Brain pericyte (primary cell): ENCODE data around the gene MAN1B1.
"Not testable (repeated sequence)": the region's sequence is repeated elsewhere in the genome, so short reads cannot be mapped to it uniquely, and the experiment has no call there.

ENCODE experiments used
- DNase-seq: peaks from one replicate; pipeline ENCODE4 v3.0.0-alpha.2; 2012; ENCODE audit warnings: low read depth, low spot score

The MAN1B1 gene

GRCh38 chr9:137052998-137053943, 33.5 kb upstream of the MAN1B1 start:
- no peak for DNase-seq

GRCh38 chr9:137053944-137054931, 32.5 kb upstream of the MAN1B1 start, which contains the start of gene ENTPD2:
TSS of gene ENTPD2 (minus strand) at chr9:137054061. CDS start at chr9:137053997, 64 bp downstream.
- no peak for DNase-seq

- no peak for DNase-seq
Measured at GRCh38 chr9:137054932-137055384, 31.8 kb upstream of the MAN1B1 start.

GRCh38 chr9:137055385-137056364, 31.1 kb upstream of the MAN1B1 start:
- DNase-seq: peak; percentile 77

GRCh38 chr9:137056739-137057415, 29.9 kb upstream of the MAN1B1 start:
- DNase-seq: no peak

GRCh38 chr9:137057545-137057944, 29.2 kb upstream of the MAN1B1 start:
- DNase-seq: no peak

- no peak for DNase-seq
Measured at GRCh38 chr9:137058521-137059234, 28.1 kb upstream of the MAN1B1 start.

GRCh38 chr9:137062384-137062783, 24.4 kb upstream of the MAN1B1 start:
- no peak for DNase-seq

GRCh38 chr9:137062798-137063197, 24.0 kb upstream of the MAN1B1 start:
- DNase-seq: not testable (repeated sequence)

- DNase-seq: no peak
Measured at GRCh38 chr9:137063311-137064026, 23.3 kb upstream of the MAN1B1 start.

GRCh38 chr9:137064027-137064879, 22.5 kb upstream of the MAN1B1 start:
- no peak for DNase-seq

GRCh38 chr9:137064880-137065164, 22.0 kb upstream of the MAN1B1 start:
- DNase-seq: no peak

- no peak for DNase-seq
Measured at GRCh38 chr9:137065336-137065967, 21.3 kb upstream of the MAN1B1 start.

- DNase-seq: no peak
Measured at GRCh38 chr9:137066096-137066861, 20.5 kb upstream of the MAN1B1 start.

GRCh38 chr9:137067860-137068538, 18.8 kb upstream of the MAN1B1 start:
- no peak for DNase-seq
